Measurements from ENCODE around the gene AKAP6.
"Not testable (repeated sequence)": the region's sequence is repeated elsewhere in the genome, so short reads cannot be mapped to it uniquely, and the experiment has no call there.

The AKAP6 gene

GRCh38 chr14:32536175-32536574 lies 207.1 kb downstream of the AKAP6 start:
- no peak for DNase-seq

GRCh38 chr14:32537166-32537565 lies 208.1 kb downstream of the AKAP6 start:
- no peak for DNase-seq

GRCh38 chr14:32542507-32542906 lies 213.4 kb downstream of the AKAP6 start:
- no peak for DNase-seq

GRCh38 chr14:32545095-32545494 lies 216.0 kb downstream of the AKAP6 start:
- no peak for DNase-seq

- no peak for DNase-seq
Observed at GRCh38 chr14:32545506-32546210, 216.6 kb downstream of the AKAP6 start.

- no peak for DNase-seq
Observed at GRCh38 chr14:32546246-32546645, 217.1 kb downstream of the AKAP6 start.

- no peak for DNase-seq
Observed at GRCh38 chr14:32552766-32553165, 223.7 kb downstream of the AKAP6 start.

- DNase-seq, result no peak
Observed at GRCh38 chr14:32559048-32559447, 229.9 kb downstream of the AKAP6 start.

GRCh38 chr14:32559590-32559989 lies 230.5 kb downstream of the AKAP6 start:
- no peak for DNase-seq

GRCh38 chr14:32560209-32560857 lies 231.2 kb downstream of the AKAP6 start:
- peak; percentile 48 to 66 for DNase-seq

- no peak for DNase-seq
Observed at GRCh38 chr14:32561520-32561919, 232.4 kb downstream of the AKAP6 start.

- peak in 1 of 2 donors; percentile 5 for DNase-seq
Observed at GRCh38 chr14:32564596-32564995, 235.5 kb downstream of the AKAP6 start.

GRCh38 chr14:32565256-32565655 lies 236.2 kb downstream of the AKAP6 start:
- DNase-seq, result no peak

- DNase-seq, result no peak
Observed at GRCh38 chr14:32567543-32568384, 238.7 kb downstream of the AKAP6 start.

GRCh38 chr14:32571551-32571950 lies 242.5 kb downstream of the AKAP6 start:
- DNase-seq, result no peak

GRCh38 chr14:32571995-32572866 lies 243.1 kb downstream of the AKAP6 start:
- no peak for DNase-seq

- DNase-seq, result no peak
Observed at GRCh38 chr14:32572867-32573150, 243.7 kb downstream of the AKAP6 start.

- no peak for DNase-seq
Observed at GRCh38 chr14:32574269-32574668, 245.2 kb downstream of the AKAP6 start.

GRCh38 chr14:32576088-32576795 lies 247.1 kb downstream of the AKAP6 start:
- DNase-seq, result peak; percentile 43 to 62

GRCh38 chr14:32576977-32577376 lies 247.9 kb downstream of the AKAP6 start:
- DNase-seq, result no peak

- no peak for DNase-seq
Observed at GRCh38 chr14:32578181-32578580, 249.1 kb downstream of the AKAP6 start.

- DNase-seq, result not testable (repeated sequence)
Observed at GRCh38 chr14:32583427-32583826, 254.3 kb downstream of the AKAP6 start.

Measured in inflammatory macrophage (primary cell).